H1 (cell line): ENCODE results near the gene DICER1. TPM values are rescaled to one million over a fixed set of nuclear protein-coding genes. Genes with fewer than 3 reads are reported as not detected.
A peak's percentile ranks its signal among the peaks of the same experiment; 100 is the strongest.

Source experiments
- CBX8 ChIP-seq: fragments of 300-800, 300-1000 bp; sonication (generic); IDR thresholded peaks from 2 replicates; pipeline ENCODE4 v1.7.1; 2016; ENCODE audit warnings: low read depth, low read length, borderline replicate concordance
- CHD1 ChIP-seq: IDR thresholded peaks from 2 replicates; pipeline ENCODE4 v1.6.1; 2012; ENCODE audit warnings: low read depth, low read length, improper control_type of control experiment
- CREB1 ChIP-seq: IDR thresholded peaks from 2 replicates; pipeline ENCODE4 v1.6.1; 2012; ENCODE audit warnings: inconsistent platforms
- KDM1A ChIP-seq: fragments of 200-600, 300-600 bp; sonication (generic); IDR thresholded peaks from 2 replicates; pipeline ENCODE4 v1.7.1; 2016; ENCODE audit warnings: mild to moderate bottlenecking, low read length, borderline replicate concordance
- RNF2 ChIP-seq: fragments of 200-900, 300-1000 bp; sonication (generic); IDR thresholded peaks from 2 replicates; pipeline ENCODE4 v1.7.1; 2016; ENCODE audit warnings: borderline replicate concordance, low read depth, mild to moderate bottlenecking, antibody characterized with exemption, low read length; ENCODE audit not compliant: poor library complexity, severe bottlenecking; ENCODE audit errors: missing control alignments
- polyA plus RNA-seq, 7 experiments: library from polyadenylated mRNA; depleted of rRNA in 3 of 7; stranded (reverse) in 5 of 7; unstranded in 2 of 7; fragments of >200 nt in 5 of 7; fragments of 200-250 nt in 2 of 7; gene quantifications; 1 replicate in 5 of 7; 2 replicates in 1 of 7; 4 replicates in 1 of 7; pipeline versions ENCODE4 v1.2.1 to v1.2.3, GENCODE V29; 2011 to 2013; ENCODE audit warnings: missing spikeins in 2 of 7, mixed read lengths in 2 of 7
- total RNA-seq: library from RNA; stranded (reverse); fragmentation: NEBNext Ultra II Directional; extraction: Animal tissue kit (Norgen Biotek cat#: 25700); gene quantifications from 2 replicates; pipeline ENCODE4 v1.2.1, GENCODE V29; 2021
- TF ChIP-seq, protein P1 (sequence below): fragments of 300-600 bp; sonication (generic); IDR thresholded peaks from 2 replicates; pipeline ENCODE4 v1.7.1; 2012; ENCODE audit warnings: low read length, moderate library complexity, mild to moderate bottlenecking, inconsistent platforms; ENCODE audit not compliant: insufficient replicate concordance

Gene DICER1
- total and polyA plus RNA-seq, 2 of the 8 experiments (the other 6 are each of a cell fraction or from before 2014, with no cell fraction given): 11.9 to 61.8 TPM

DNA sequence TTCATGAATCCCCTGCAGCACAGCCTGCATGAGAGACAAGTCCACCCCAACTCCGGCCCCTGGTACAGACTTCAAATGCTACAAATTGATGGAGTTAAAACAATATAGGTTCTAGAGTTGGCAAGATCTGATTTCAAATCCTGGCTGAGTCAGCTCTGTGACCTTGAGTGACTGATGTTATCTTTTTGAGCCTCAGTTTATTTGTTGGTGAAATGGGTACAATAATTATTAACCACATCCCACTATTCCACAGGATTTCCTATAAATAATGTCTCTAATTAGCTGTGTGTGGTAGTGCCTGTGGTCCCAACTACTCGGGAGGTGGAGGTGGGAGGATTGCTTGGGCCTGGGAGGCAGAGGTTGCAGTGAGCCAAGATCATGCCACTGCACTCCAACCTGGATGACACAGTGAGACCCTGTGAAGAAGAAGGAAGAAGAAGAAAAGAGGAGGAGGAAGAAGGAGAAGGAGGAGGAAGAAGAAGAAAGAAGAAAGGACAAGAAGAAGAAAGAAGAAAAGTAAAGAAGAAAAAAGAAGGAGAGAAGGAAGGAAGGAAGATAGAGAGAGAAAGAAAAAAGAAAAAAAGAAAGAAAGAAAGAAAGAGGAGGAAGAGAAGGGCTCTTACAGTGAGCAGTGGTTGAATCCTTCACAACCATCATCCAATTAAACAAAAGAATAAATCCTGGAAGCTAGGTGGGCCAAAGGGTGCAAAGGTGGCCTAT, 39.7 kb upstream of the DICER1 start (continued):
- TF ChIP-seq, protein P1, sequence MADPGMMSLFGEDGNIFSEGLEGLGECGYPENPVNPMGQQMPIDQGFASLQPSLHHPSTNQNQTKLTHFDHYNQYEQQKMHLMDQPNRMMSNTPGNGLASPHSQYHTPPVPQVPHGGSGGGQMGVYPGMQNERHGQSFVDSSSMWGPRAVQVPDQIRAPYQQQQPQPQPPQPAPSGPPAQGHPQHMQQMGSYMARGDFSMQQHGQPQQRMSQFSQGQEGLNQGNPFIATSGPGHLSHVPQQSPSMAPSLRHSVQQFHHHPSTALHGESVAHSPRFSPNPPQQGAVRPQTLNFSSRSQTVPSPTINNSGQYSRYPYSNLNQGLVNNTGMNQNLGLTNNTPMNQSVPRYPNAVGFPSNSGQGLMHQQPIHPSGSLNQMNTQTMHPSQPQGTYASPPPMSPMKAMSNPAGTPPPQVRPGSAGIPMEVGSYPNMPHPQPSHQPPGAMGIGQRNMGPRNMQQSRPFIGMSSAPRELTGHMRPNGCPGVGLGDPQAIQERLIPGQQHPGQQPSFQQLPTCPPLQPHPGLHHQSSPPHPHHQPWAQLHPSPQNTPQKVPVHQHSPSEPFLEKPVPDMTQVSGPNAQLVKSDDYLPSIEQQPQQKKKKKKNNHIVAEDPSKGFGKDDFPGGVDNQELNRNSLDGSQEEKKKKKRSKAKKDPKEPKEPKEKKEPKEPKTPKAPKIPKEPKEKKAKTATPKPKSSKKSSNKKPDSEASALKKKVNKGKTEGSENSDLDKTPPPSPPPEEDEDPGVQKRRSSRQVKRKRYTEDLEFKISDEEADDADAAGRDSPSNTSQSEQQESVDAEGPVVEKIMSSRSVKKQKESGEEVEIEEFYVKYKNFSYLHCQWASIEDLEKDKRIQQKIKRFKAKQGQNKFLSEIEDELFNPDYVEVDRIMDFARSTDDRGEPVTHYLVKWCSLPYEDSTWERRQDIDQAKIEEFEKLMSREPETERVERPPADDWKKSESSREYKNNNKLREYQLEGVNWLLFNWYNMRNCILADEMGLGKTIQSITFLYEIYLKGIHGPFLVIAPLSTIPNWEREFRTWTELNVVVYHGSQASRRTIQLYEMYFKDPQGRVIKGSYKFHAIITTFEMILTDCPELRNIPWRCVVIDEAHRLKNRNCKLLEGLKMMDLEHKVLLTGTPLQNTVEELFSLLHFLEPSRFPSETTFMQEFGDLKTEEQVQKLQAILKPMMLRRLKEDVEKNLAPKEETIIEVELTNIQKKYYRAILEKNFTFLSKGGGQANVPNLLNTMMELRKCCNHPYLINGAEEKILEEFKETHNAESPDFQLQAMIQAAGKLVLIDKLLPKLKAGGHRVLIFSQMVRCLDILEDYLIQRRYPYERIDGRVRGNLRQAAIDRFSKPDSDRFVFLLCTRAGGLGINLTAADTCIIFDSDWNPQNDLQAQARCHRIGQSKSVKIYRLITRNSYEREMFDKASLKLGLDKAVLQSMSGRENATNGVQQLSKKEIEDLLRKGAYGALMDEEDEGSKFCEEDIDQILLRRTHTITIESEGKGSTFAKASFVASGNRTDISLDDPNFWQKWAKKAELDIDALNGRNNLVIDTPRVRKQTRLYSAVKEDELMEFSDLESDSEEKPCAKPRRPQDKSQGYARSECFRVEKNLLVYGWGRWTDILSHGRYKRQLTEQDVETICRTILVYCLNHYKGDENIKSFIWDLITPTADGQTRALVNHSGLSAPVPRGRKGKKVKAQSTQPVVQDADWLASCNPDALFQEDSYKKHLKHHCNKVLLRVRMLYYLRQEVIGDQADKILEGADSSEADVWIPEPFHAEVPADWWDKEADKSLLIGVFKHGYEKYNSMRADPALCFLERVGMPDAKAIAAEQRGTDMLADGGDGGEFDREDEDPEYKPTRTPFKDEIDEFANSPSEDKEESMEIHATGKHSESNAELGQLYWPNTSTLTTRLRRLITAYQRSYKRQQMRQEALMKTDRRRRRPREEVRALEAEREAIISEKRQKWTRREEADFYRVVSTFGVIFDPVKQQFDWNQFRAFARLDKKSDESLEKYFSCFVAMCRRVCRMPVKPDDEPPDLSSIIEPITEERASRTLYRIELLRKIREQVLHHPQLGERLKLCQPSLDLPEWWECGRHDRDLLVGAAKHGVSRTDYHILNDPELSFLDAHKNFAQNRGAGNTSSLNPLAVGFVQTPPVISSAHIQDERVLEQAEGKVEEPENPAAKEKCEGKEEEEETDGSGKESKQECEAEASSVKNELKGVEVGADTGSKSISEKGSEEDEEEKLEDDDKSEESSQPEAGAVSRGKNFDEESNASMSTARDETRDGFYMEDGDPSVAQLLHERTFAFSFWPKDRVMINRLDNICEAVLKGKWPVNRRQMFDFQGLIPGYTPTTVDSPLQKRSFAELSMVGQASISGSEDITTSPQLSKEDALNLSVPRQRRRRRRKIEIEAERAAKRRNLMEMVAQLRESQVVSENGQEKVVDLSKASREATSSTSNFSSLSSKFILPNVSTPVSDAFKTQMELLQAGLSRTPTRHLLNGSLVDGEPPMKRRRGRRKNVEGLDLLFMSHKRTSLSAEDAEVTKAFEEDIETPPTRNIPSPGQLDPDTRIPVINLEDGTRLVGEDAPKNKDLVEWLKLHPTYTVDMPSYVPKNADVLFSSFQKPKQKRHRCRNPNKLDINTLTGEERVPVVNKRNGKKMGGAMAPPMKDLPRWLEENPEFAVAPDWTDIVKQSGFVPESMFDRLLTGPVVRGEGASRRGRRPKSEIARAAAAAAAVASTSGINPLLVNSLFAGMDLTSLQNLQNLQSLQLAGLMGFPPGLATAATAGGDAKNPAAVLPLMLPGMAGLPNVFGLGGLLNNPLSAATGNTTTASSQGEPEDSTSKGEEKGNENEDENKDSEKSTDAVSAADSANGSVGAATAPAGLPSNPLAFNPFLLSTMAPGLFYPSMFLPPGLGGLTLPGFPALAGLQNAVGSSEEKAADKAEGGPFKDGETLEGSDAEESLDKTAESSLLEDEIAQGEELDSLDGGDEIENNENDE: no peak
- TF ChIP-seq CBX8 (no peak), CREB1 (no peak), CHD1 (no peak), RNF2 (no peak), KDM1A (0 out of 2 replicates have a peak, but pooled peaks have one; percentile 30)
